ENCODE measurements around the gene CELA2A.
"Not testable (repeated sequence)": the region's sequence is repeated elsewhere in the genome, so short reads cannot be mapped to it uniquely, and the experiment has no call there.

The CELA2A gene

DNA sequence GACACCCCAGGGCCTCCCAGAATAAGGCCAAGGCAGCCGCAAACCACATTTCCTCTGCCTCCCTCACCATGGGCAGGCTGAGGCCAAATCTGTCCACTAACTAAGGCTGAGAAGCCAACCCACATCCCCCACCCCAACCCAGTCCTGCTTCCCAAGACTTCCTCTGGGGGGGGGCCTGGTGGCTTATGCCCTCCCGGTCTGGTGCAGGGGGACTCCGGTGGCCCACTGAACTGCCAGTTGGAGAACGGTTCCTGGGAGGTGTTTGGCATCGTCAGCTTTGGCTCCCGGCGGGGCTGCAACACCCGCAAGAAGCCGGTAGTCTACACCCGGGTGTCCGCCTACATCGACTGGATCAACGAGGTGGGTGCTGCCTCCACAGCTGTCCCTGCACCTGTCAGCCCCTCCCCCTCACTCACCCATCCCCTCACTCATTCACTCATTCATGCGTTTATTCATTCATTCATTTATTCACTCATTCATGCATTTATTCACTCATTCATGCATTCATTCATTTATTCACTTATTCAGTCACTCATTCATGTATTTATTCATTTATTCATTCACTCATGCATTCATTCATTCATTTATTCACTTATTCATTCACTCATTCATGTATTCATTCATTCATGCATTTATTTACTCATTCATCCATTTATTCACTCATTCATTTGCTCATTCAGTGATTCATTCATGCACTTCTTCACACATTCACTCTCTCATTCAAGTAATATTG, 11.0 kb upstream of the CELA2A start:
- no peak for DNase-seq (ENCODE audit: low spot score)

- DNase-seq (ENCODE audit: low spot score): no peak
These were observed 10.3 kb upstream of the CELA2A start for GRCh38 chr1:15446212-15446611.

GRCh38 chr1:15448877-15449462, 7.6 kb upstream of the CELA2A start:
- no peak for DNase-seq (ENCODE audit: low spot score)

DNA sequence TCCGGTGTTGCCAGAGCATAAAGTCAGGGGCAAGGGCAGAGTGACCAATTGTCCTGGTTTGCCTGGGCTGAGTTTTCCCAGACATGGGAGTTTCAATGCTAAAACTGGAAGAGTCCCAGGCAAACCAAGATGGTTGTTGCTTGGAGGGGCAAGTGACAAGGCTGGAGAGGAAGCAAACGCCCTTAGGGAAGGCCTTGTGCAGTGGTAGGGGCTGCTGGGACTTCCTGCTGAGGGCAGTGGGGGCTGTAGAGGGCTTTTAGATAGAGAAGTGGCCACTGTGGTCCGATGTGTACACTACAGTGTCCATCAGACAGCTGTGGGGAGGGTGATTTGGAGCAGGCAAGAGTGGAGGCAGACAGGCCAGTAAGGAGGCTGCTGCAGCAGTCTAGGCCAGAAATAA, 7.0 kb upstream of the CELA2A start:
- no peak for DNase-seq (ENCODE audit: low spot score)

DNA sequence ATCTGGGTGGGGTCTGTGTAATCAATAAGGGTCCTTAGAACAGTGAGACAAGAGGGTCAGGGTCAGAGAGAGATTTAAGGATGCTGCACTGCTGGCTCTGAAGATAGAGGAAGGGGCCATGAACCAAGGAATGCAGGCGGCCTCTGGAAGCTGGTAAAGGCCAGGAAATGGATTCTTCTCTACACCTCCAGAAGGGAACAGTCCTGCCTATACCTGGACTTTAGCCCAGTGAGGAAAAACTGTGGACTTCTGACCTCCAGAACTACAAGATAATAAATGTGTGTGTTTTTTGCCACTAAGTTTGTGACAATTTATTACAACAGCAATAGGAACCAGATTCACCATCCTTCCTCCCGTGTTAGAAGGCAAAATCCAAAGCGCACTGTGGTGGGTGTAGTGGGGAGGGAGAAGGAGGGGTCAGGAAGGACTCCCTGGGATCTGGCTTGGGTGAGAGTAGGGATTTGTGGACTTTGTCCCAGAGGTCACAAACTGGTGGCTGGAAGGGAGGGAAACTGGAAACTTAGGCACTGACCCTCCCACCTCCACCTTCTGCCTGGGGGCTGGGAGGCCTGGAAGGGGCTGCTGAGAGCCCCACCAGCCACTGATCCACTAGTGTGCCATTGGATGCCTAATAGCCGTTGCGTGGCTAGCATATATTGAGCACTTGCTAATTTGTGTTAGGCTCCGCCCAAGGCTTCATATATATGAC, 5.4 kb upstream of the CELA2A start:
- DNase-seq (ENCODE audit: low spot score): no peak

DNA sequence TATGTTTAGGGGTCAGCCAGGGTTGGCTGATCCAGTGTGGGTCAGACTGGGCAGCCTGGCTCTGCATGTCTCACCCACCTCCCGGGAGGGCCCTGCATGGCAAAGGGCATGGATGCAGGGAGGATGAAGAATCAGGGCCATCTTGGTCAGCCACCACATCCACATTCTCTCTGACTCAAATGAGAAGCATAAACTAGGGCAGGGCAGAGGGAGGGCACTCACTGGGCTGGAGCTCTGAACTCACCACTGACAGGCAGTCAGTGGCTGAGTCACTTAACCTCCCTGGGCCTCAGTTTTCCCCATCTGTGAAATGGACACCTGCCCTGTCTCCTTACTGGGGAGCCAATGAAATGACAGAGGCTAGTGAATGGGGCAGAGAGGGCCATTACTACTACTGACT, 4.3 kb upstream of the CELA2A start:
- DNase-seq (ENCODE audit: low spot score): no peak

- no peak for DNase-seq (ENCODE audit: low spot score)
These were observed 3.5 kb upstream of the CELA2A start for GRCh38 chr1:15452866-15453571.

- no peak for DNase-seq (ENCODE audit: low spot score)
These were observed 2.8 kb upstream of the CELA2A start for GRCh38 chr1:15453734-15454133.

DNA sequence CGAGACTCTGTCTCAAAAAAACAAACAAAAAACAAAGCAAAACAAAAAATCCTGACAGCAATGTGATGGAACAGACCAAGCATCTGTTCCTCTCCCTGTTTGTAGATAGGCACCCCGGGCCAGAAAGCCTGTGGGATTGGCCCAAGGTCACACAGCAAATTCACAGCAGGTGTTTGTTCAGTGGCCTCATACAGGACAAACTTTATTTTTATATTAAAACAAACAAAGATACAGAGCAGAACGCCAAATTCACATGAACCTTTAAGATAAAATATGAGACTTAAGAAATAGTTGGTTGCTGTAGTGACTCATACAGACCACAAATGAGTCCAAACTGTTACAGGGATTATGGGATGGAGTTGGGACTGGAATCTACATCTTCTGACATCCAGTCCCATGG, 2.3 kb upstream of the CELA2A start:
- peak; percentile 60 for DNase-seq (ENCODE audit: low spot score)

DNA sequence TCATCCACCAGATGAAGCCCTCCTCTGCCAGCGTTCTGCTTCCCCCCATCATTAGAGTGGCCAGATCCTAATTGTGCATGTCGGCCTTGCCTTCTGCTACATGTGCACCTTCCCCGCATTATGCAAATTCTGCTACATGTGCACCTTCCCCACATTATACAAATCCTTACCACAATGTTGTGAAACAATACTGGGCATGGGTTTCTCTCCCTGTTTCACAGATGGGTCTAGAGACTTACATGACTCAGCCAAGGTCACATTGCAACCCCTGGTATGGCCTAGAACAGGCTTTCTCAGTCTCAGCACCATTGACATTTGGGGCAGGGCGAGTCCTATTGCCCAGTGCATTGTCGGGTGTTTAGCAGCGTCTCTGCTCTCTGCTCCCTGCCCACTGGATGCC, 1.0 kb upstream of the CELA2A start:
- no peak for DNase-seq (ENCODE audit: low spot score)

GRCh38 chr1:15457585-15457984, 1.1 kb downstream of the CELA2A start:
- DNase-seq (ENCODE audit: low spot score): no peak

- not testable (repeated sequence) for DNase-seq (ENCODE audit: low spot score)
These were observed 1.9 kb downstream of the CELA2A start for GRCh38 chr1:15458388-15458787.

DNA sequence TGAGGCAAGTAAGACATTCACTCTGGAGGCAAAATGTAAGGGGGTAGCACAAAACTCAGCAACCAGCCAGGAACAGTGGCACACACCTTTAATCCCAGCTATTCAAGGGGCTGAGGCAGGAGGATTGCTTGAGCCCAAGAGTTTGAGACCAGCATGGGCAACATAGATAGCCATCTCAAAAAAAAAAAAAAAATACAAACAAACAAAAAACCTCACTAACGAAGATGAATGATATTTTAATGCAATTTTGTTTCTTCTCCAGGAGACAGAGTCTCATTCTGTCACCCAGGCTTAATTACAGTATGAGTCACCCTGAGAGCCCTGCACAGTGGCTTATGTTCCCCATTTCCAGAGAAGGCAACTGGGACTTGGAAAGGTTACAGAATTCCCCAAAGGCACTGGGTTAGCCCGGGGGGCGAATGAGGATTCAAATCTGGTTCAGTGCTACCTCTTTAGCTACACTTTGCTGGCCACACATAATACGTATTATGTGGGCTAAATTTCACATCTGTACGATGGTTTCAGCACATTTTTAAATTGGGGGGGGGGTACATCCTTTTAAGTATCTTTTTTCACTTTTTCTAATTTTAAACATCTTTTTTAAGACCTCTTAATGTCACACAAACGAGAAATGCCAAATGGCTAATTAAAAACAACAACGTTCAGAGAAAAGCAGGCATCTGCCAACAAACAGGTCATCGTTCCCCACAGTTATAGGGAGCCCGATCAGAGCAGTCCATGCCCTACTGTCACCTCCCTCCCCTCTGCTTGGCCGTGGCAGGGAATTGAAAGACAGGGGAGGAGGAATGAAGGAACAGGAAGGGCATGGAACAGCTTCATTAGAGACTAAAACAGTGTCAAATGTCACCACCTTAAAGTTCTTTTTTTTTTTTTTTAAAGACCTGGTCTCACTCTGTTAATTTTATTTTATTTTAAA, 3.5 kb downstream of the CELA2A start:
- DNase-seq (ENCODE audit: low spot score): no peak

DNA sequence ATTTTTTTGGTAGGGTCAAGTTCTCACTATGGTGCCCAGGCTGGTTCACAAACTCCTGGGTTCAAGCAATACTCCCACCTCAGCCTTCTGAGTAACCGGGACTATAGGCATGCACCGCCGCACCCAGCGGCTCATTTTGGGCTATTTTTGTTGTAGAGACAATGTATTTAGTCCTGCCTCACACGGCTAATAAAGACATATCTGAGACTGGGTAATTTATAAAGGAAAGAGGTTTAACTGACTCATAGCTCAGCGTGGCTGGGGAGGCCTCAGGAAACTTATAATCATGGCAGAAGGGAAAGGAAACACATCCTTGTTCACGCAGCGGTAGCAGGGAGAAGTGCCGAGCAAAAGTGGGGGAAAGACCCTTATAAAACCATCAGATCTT, 4.2 kb downstream of the CELA2A start:
- DNase-seq (ENCODE audit: low spot score): no peak

DNA sequence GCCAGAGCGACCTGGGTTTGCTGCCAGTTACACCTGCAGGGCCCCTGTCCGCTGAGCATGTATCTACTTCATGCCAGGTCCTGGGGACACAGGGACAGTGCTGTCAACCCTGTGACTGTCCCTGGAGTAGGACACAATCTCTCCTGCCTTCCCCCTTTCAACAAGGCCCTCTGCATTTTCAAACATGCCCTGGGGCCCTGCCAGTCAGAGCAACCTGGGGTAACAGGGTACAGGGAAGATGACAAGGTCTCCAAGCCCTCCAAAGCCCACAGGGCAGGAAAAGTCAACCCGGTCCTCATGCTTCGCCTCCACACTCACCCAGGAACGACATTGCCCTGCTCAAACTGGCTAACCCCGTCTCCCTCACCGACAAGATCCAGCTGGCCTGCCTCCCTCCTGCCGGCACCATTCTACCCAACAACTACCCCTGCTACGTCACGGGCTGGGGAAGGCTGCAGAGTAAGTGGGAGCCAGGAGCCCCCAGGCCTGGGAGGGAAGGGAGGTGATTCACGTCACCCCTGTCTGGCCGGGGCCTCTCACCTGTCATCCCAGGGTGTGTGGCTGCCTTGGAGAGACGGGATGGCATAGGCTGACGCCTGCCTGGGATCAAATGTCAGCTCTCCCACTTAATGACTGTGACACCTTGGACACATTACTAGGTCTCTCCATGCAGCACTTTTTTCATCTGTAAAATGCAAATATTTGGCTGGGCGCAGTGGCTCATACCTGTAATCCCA, 6.7 kb downstream of the CELA2A start:
- not testable (repeated sequence) for DNase-seq (ENCODE audit: low spot score)

DNA sequence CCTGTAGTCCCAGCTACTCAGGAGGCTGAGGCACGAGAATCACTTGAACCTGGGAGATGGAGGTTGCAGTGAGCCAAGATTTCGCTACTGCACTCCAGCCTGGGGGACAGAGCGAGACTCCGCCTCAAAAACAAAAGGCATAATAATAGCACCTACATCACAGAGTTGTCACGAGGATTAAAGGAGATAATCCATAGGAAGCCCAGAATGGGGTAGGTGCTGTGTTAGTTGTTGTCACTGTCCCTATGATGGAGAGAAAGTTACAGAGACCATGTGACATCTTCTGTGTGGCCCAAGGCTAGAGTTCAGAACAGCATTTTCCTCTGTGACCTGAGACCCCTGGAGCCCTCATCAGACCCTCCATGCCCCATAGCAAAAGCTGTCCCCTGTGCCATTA, 7.4 kb downstream of the CELA2A start:
- DNase-seq (ENCODE audit: low spot score): not testable (repeated sequence)

- no peak for DNase-seq (ENCODE audit: low spot score)
These were observed 9.1 kb downstream of the CELA2A start for GRCh38 chr1:15465674-15466073.

- DNase-seq (ENCODE audit: low spot score): not testable (repeated sequence)
These were observed 10.6 kb downstream of the CELA2A start for GRCh38 chr1:15466955-15467625.

GRCh38 chr1:15468145-15468544, 11.6 kb downstream of the CELA2A start:
- DNase-seq (ENCODE audit: low spot score): no peak

DNA sequence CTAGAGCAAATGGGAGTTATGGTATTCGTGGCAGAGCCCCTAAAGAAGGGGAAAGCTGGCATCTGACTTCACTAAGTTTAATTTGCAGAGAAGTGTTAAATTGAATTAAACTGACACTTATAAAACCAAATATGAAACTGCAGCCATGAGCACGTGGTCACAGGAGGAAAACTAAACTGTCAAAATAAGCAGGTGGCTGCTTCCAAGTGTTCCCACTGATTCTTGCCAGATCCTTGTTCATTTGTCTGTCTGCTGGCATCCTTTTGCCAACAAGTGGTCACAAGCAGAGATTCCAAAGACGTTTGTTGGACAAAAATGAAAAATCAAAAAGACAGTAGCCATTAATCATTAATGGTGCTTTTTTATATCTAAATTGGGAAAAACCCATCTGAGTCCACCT, 12.8 kb downstream of the CELA2A start:
- no peak for DNase-seq (ENCODE audit: low spot score)

Measured in GM03348 (cell line).